PC-3 (cell line): ENCODE results near the gene ZNF621.

ENCODE experiments used
- CTCF ChIP-seq: fragments of 300-600 bp; sonication (generic); conservative IDR thresholded peaks from 2 replicates; pipeline ENCODE4 v1.5.1; 2017; ENCODE audit warnings: antibody characterized with exemption, low read depth, mild to moderate bottlenecking, low read length
- EZH2 ChIP-seq: fragments of 300-600 bp; sonication (generic); IDR thresholded peaks from one replicate; pipeline ENCODE4 v1.6.1; 2017; ENCODE audit warnings: antibody characterized with exemption, mild to moderate bottlenecking, low read length; ENCODE audit not compliant: unreplicated experiment

GRCh38 chr3:40574661-40575060 lies 49.9 kb downstream of the ZNF621 start:
- TF ChIP-seq CTCF = no peak
- no peak for TF ChIP-seq EZH2
